Mesothelial cell of epicardium (in vitro differentiated cells): Measurements from ENCODE around the gene RELA. TPM values are rescaled to one million over a fixed set of nuclear protein-coding genes. Genes with fewer than 3 reads are reported as not detected.

Experiments
- DNase-seq, 2 experiments: peaks; one replicate each; pipeline ENCODE4 v3.0.0; 2021; ENCODE audit warnings: low spot score in 2 of 2; ENCODE audit not compliant: unreplicated experiment in 2 of 2
- H3K27ac Mint-ChIP-seq: 2 replicates; pipeline ENCODE4 v1.8.0; 2021; ENCODE audit warnings: mixed read lengths
- H3K27me3 Mint-ChIP-seq: 2 replicates; pipeline ENCODE4 v1.8.0; 2021; ENCODE audit warnings: low read depth, mixed read lengths
- H3K36me3 Mint-ChIP-seq: 2 replicates; pipeline ENCODE4 v1.8.0; 2021; ENCODE audit warnings: mixed read lengths
- H3K4me1 Mint-ChIP-seq: 2 replicates; pipeline ENCODE4 v1.8.0; 2021; ENCODE audit warnings: mixed read lengths
- H3K4me3 Mint-ChIP-seq: 2 replicates; pipeline ENCODE4 v1.8.0; 2021; ENCODE audit warnings: mild to moderate bottlenecking, moderate library complexity, mixed read lengths
- H3K9me3 Mint-ChIP-seq: 2 replicates; pipeline ENCODE4 v1.8.0; 2021; ENCODE audit warnings: mixed read lengths
- total RNA-seq: library from RNA; stranded (reverse); gene quantifications from 3 replicates; pipeline ENCODE4 v1.2.1, GENCODE V29; 2021
- TF ChIP-seq, protein P1 (sequence below): fragments of 200-600 bp; sonication (generic); IDR thresholded peaks from one replicate; pipeline ENCODE4 v1.5.0; 2021; ENCODE audit warnings: antibody characterized with exemption; ENCODE audit not compliant: unreplicated experiment

Gene RELA
- total RNA-seq, 1 donor from 2014 or later: 96.8 TPM

DNA sequence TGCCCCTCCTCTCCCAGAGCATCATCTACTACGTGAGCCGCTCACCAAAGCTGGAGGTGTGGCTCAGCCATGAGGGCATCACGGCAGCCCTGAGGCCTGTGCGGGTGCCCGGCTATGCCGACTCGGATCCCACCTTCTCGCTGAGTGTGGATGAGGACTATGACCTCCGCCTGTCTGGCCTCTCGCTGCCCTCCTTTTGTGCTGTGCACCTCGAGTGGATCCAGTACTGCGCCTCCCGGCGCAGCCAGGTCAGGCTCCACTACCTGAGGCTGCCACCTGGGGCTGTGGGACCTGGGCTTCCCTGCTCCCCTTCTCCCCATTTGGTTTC, 28.6 kb downstream of the RELA start:
- no peak overlapping the region for H3K4me3 Mint-ChIP-seq
- no peaks in the 10 kb centered on the region for H3K9me3 Mint-ChIP-seq
- peaks cover 10% of the 10 kb centered on the region for H3K4me1 Mint-ChIP-seq
- no peaks in the 10 kb centered on the region for H3K27me3 Mint-ChIP-seq
- TF ChIP-seq, protein P1, sequence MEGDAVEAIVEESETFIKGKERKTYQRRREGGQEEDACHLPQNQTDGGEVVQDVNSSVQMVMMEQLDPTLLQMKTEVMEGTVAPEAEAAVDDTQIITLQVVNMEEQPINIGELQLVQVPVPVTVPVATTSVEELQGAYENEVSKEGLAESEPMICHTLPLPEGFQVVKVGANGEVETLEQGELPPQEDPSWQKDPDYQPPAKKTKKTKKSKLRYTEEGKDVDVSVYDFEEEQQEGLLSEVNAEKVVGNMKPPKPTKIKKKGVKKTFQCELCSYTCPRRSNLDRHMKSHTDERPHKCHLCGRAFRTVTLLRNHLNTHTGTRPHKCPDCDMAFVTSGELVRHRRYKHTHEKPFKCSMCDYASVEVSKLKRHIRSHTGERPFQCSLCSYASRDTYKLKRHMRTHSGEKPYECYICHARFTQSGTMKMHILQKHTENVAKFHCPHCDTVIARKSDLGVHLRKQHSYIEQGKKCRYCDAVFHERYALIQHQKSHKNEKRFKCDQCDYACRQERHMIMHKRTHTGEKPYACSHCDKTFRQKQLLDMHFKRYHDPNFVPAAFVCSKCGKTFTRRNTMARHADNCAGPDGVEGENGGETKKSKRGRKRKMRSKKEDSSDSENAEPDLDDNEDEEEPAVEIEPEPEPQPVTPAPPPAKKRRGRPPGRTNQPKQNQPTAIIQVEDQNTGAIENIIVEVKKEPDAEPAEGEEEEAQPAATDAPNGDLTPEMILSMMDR: no peak
- peaks cover 14% of the 10 kb centered on the region for H3K36me3 Mint-ChIP-seq
- no peak overlapping the region for H3K27ac Mint-ChIP-seq
- no peak for DNase-seq

- no peak overlapping the region for H3K27ac Mint-ChIP-seq
- H3K36me3 Mint-ChIP-seq: peaks cover 14% of the 10 kb centered on the region
- TF ChIP-seq, protein P1: no peak
- DNase-seq: no peak
- peaks cover 6% of the 10 kb centered on the region for H3K4me1 Mint-ChIP-seq
- H3K9me3 Mint-ChIP-seq: no peaks in the 10 kb centered on the region
- H3K27me3 Mint-ChIP-seq: no peaks in the 10 kb centered on the region
- H3K4me3 Mint-ChIP-seq: no peak overlapping the region
Observed at GRCh38 chr11:65633390-65634108, 29.2 kb downstream of the RELA start.

DNA sequence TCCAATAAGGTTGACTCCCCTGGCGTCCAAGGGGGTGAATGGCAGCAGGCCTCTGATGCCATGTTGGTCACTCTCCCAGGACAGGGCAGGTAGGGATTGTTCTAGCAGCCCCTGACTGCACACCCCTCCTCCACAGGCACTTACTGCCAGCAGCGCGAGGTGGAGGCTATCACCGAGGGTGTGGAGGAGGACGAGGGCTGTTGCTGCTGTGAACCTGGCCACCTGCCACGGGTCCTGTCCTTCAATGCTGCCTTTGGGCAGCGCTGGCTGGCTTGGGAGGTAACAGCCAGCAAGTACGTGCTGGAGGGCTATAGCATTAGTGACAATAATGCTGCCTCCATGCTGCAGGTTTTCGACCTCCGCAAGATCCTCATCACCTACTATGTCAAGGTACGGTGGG, 32.5 kb downstream of the RELA start:
- peaks cover 16% of the 10 kb centered on the region for H3K36me3 Mint-ChIP-seq
- H3K27me3 Mint-ChIP-seq: no peaks in the 10 kb centered on the region
- no peak overlapping the region for H3K4me3 Mint-ChIP-seq
- no peaks in the 10 kb centered on the region for H3K9me3 Mint-ChIP-seq
- DNase-seq: no peak
- no peaks in the 10 kb centered on the region for H3K4me1 Mint-ChIP-seq
- H3K27ac Mint-ChIP-seq: no peak overlapping the region
- TF ChIP-seq, protein P1: no peak

GRCh38 chr11:65629579-65629978, 33.1 kb downstream of the RELA start:
- H3K36me3 Mint-ChIP-seq: peaks cover 12% of the 10 kb centered on the region
- no peaks in the 10 kb centered on the region for H3K27me3 Mint-ChIP-seq
- no peak for DNase-seq

GRCh38 chr11:65627202-65627601, 35.5 kb downstream of the RELA start:
- Mint-ChIP-seq H3K4me1 (no peaks in the 10 kb centered on the region), H3K9me3 (no peaks in the 10 kb centered on the region), H3K27me3 (no peaks in the 10 kb centered on the region), H3K4me3 (no peak overlapping the region), H3K36me3 (peaks cover 17% of the 10 kb centered on the region), H3K27ac (no peak overlapping the region)
- TF ChIP-seq, protein P1: no peak
- no peak for DNase-seq

More at GRCh38 chr11:65629579-65629978, 33.1 kb downstream of the RELA start:
- no peak overlapping the region for H3K27ac Mint-ChIP-seq
- no peak overlapping the region for H3K4me3 Mint-ChIP-seq
- TF ChIP-seq, protein P1: no peak
- no peaks in the 10 kb centered on the region for H3K4me1 Mint-ChIP-seq
- no peaks in the 10 kb centered on the region for H3K9me3 Mint-ChIP-seq
